HG03571 (cell line): ENCODE data around the gene VMP1.
"Not testable (repeated sequence)": the region's sequence is repeated elsewhere in the genome, so short reads cannot be mapped to it uniquely, and the experiment has no call there.

Experiments
- ATAC-seq: cut with Tn5 transposase; IDR thresholded peaks from one replicate; pipeline ENCODE4 v1.9.1; 2021; ENCODE audit not compliant: unreplicated experiment

The VMP1 gene

GRCh38 chr17:59776577-59776976 is 69.1 kb downstream of the VMP1 start:
- no peak for ATAC-seq

- ATAC-seq = no peak
Observed at GRCh38 chr17:59777033-59777432, 69.6 kb downstream of the VMP1 start.

GRCh38 chr17:59778996-59779395 is 71.5 kb downstream of the VMP1 start:
- ATAC-seq = no peak

- no peak for ATAC-seq
Observed at GRCh38 chr17:59779521-59779920, 72.1 kb downstream of the VMP1 start.

GRCh38 chr17:59780548-59780947 is 73.1 kb downstream of the VMP1 start:
- ATAC-seq = not testable (repeated sequence)

- ATAC-seq = no peak
Observed at GRCh38 chr17:59783221-59784047, 76.0 kb downstream of the VMP1 start.

- no peak for ATAC-seq
Observed at GRCh38 chr17:59785091-59785799, 77.8 kb downstream of the VMP1 start.

GRCh38 chr17:59786213-59786535 is 78.7 kb downstream of the VMP1 start:
- ATAC-seq = no peak

- peak; percentile 85 for ATAC-seq
Observed at GRCh38 chr17:59786536-59787319, 79.3 kb downstream of the VMP1 start.

GRCh38 chr17:59789849-59790248 is 82.4 kb downstream of the VMP1 start:
- ATAC-seq = not testable (repeated sequence)

- ATAC-seq = not testable (repeated sequence)
Observed at GRCh38 chr17:59790418-59790817, 83.0 kb downstream of the VMP1 start.

- ATAC-seq = no peak
Observed at GRCh38 chr17:59790910-59791309, 83.5 kb downstream of the VMP1 start.

GRCh38 chr17:59791603-59792457 is 84.4 kb downstream of the VMP1 start:
- ATAC-seq = no peak

- ATAC-seq = not testable (repeated sequence)
Observed at GRCh38 chr17:59792458-59792823, 85.0 kb downstream of the VMP1 start.

GRCh38 chr17:59793205-59793604 is 85.8 kb downstream of the VMP1 start:
- ATAC-seq = no peak

- no peak for ATAC-seq
Observed at GRCh38 chr17:59796138-59796537, 88.7 kb downstream of the VMP1 start.

- no peak for ATAC-seq
Observed at GRCh38 chr17:59796785-59797205, 89.3 kb downstream of the VMP1 start.

GRCh38 chr17:59798111-59798510 is 90.7 kb downstream of the VMP1 start:
- no peak for ATAC-seq

- no peak for ATAC-seq
Observed at GRCh38 chr17:59800530-59800942, 93.1 kb downstream of the VMP1 start.

GRCh38 chr17:59802160-59802559 is 94.7 kb downstream of the VMP1 start:
- no peak for ATAC-seq
